GM18861 (cell line): ENCODE results near the gene SLC6A18.

ENCODE experiments used
- ATAC-seq: cut with Tn5 transposase; IDR thresholded peaks from one replicate; pipeline ENCODE4 v1.9.1; 2021; ENCODE audit not compliant: unreplicated experiment

SLC6A18 gene

GRCh38 chr5:1225081-1225480, at the start of gene SLC6A18:
TSS of gene SLC6A18 (plus strand) at chr5:1225381. CDS start at chr5:1225478, 97 bp downstream.
- no peak for ATAC-seq

GRCh38 chr5:1175801-1176472, 49.2 kb upstream of the SLC6A18 start:
- no peak for ATAC-seq

GRCh38 chr5:1176473-1177391, 48.4 kb upstream of the SLC6A18 start:
- no peak for ATAC-seq

- no peak for ATAC-seq
Observed at GRCh38 chr5:1177826-1178528, 47.2 kb upstream of the SLC6A18 start.

- ATAC-seq, result no peak
Observed at GRCh38 chr5:1178529-1179382, 46.4 kb upstream of the SLC6A18 start.

- ATAC-seq, result no peak
Observed at GRCh38 chr5:1179383-1179715, 45.8 kb upstream of the SLC6A18 start.

- ATAC-seq, result no peak
Observed at GRCh38 chr5:1180096-1180495, 45.1 kb upstream of the SLC6A18 start.

GRCh38 chr5:1180841-1181271, 44.3 kb upstream of the SLC6A18 start:
- no peak for ATAC-seq

GRCh38 chr5:1181451-1182359, 43.5 kb upstream of the SLC6A18 start:
- ATAC-seq, result no peak

- no peak for ATAC-seq
Observed at GRCh38 chr5:1182360-1182632, 42.9 kb upstream of the SLC6A18 start.

GRCh38 chr5:1182633-1183423, 42.4 kb upstream of the SLC6A18 start:
- no peak for ATAC-seq

- no peak for ATAC-seq
Observed at GRCh38 chr5:1183424-1184162, 41.6 kb upstream of the SLC6A18 start.

GRCh38 chr5:1184163-1184470, 41.1 kb upstream of the SLC6A18 start:
- no peak for ATAC-seq

GRCh38 chr5:1184481-1184880, 40.7 kb upstream of the SLC6A18 start:
- no peak for ATAC-seq

- no peak for ATAC-seq
Observed at GRCh38 chr5:1185038-1185627, 40.0 kb upstream of the SLC6A18 start.

GRCh38 chr5:1185629-1186350, 39.4 kb upstream of the SLC6A18 start:
- no peak for ATAC-seq

- no peak for ATAC-seq
Observed at GRCh38 chr5:1186351-1187233, 38.6 kb upstream of the SLC6A18 start.
